Activated naive CD4-positive, alpha-beta T cell treated with anti-CD3 and anti-CD28 coated beads, Interleukin-2, amount 50 U/mL, for 72 hours (primary cell): ENCODE data around the gene KLK3. TPM values are rescaled to one million over a fixed set of nuclear protein-coding genes. Genes with fewer than 3 reads are reported as not detected.
"Not testable (repeated sequence)": the region's sequence is repeated elsewhere in the genome, so short reads cannot be mapped to it uniquely, and the experiment has no call there.

Source experiments
- ATAC-seq, 2 donors: fragments of 150-1000 bp; cut with Tn5 transposase; 2 replicates each; pipeline ENCODE4 v1.10.0; 2021; ENCODE audit warnings: mild to moderate bottlenecking in 2 of 2, moderate library complexity in 2 of 2
- DNase-seq, 2 donors: peaks; one replicate each; pipeline ENCODE4 v3.0.0; 2021 to 2022; ENCODE audit warnings: low spot score in 2 of 2
- H3K27ac Mint-ChIP-seq, 2 donors: one replicate each; pipeline ENCODE4 v1.8.0; 2022; ENCODE audit warnings: mild to moderate bottlenecking in 2 of 2, mixed read lengths in 2 of 2
- H3K36me3 Mint-ChIP-seq, 2 donors: one replicate each; pipeline ENCODE4 v1.8.0; 2022; ENCODE audit warnings: mixed read lengths in 2 of 2
- H3K9me3 Mint-ChIP-seq, 2 donors: one replicate each; pipeline ENCODE4 v1.8.0; 2022; ENCODE audit warnings: mixed read lengths in 2 of 2
- total RNA-seq, 2 donors: library from RNA; stranded (reverse); gene quantifications; one replicate each; pipeline ENCODE4 v1.2.3, GENCODE V29; 2022

KLK3 gene
- total RNA-seq, 2 donors from 2014 or later = not detected

- H3K9me3 Mint-ChIP-seq = no peaks in the 10 kb centered on the region
- no peaks in the 10 kb centered on the region for H3K36me3 Mint-ChIP-seq
- DNase-seq (no peak), ATAC-seq (no peak)
- H3K27ac Mint-ChIP-seq = no peak overlapping the region
Measured at GRCh38 chr19:50878851-50879250, 24.1 kb downstream of the KLK3 start.

- ATAC-seq = no peak
- no peaks in the 10 kb centered on the region for H3K36me3 Mint-ChIP-seq
- H3K27ac Mint-ChIP-seq = no peak overlapping the region
Measured at GRCh38 chr19:50880241-50880640, 25.5 kb downstream of the KLK3 start.

GRCh38 chr19:50882188-50882587, 27.5 kb downstream of the KLK3 start:
- Mint-ChIP-seq H3K36me3 (no peaks in the 10 kb centered on the region), H3K27ac (no peak overlapping the region), H3K9me3 (no peaks in the 10 kb centered on the region)
- DNase-seq (no peak), ATAC-seq (no peak)

More at GRCh38 chr19:50880241-50880640, 25.5 kb downstream of the KLK3 start:
- no peak for DNase-seq
- H3K9me3 Mint-ChIP-seq = no peaks in the 10 kb centered on the region

GRCh38 chr19:50889638-50890037, 34.9 kb downstream of the KLK3 start:
- Mint-ChIP-seq H3K9me3 (peaks cover 0 to 3% of the 10 kb centered on the region in 2 donors), H3K36me3 (no peaks in the 10 kb centered on the region), H3K27ac (no peak overlapping the region)
- DNase-seq = no peak
- no peak for ATAC-seq

GRCh38 chr19:50890422-50891252, 35.9 kb downstream of the KLK3 start:
- no peak for DNase-seq
- peak; percentile 33 to 61 for ATAC-seq

GRCh38 chr19:50891253-50891625, 36.5 kb downstream of the KLK3 start:
- Mint-ChIP-seq H3K27ac (no peak overlapping the region), H3K9me3 (peaks cover 0 to 3% of the 10 kb centered on the region in 2 donors), H3K36me3 (peaks cover 0 to 4% of the 10 kb centered on the region in 2 donors)
- ATAC-seq (no peak), DNase-seq (no peak)

More at GRCh38 chr19:50890422-50891252, 35.9 kb downstream of the KLK3 start:
- Mint-ChIP-seq H3K27ac (no peak overlapping the region), H3K9me3 (peaks cover 0 to 3% of the 10 kb centered on the region in 2 donors), H3K36me3 (peaks cover 0 to 4% of the 10 kb centered on the region in 2 donors)

- Mint-ChIP-seq H3K27ac (no peak overlapping the region), H3K36me3 (peaks cover 0 to 4% of the 10 kb centered on the region in 2 donors), H3K9me3 (peaks cover 0 to 3% of the 10 kb centered on the region in 2 donors)
- ATAC-seq (no peak), DNase-seq (no peak)
Measured at GRCh38 chr19:50893047-50893736, 38.5 kb downstream of the KLK3 start.

- DNase-seq (no peak), ATAC-seq (no peak)
- H3K9me3 Mint-ChIP-seq = peaks cover 0 to 3% of the 10 kb centered on the region in 2 donors
- H3K27ac Mint-ChIP-seq = no peak overlapping the region
- peaks cover 0 to 4% of the 10 kb centered on the region in 2 donors for H3K36me3 Mint-ChIP-seq
Measured at GRCh38 chr19:50894478-50895356, 40.0 kb downstream of the KLK3 start.

GRCh38 chr19:50896089-50896590, 41.4 kb downstream of the KLK3 start:
- not testable (repeated sequence) for H3K9me3 Mint-ChIP-seq, H3K36me3 Mint-ChIP-seq, DNase-seq
- peak overlapping the region in 1 of 2 donors; percentile 77 for H3K27ac Mint-ChIP-seq
- ATAC-seq = peak in 1 of 2 donors; percentile 6

GRCh38 chr19:50896591-50897190, 42.0 kb downstream of the KLK3 start:
- H3K36me3 Mint-ChIP-seq = peaks cover 0 to 4% of the 10 kb centered on the region in 2 donors
- peak overlapping the region in 1 of 2 donors; percentile 77 for H3K27ac Mint-ChIP-seq

GRCh38 chr19:50897191-50897607, 42.5 kb downstream of the KLK3 start:
- ATAC-seq = peak in 1 of 2 donors; percentile 6
- H3K9me3 Mint-ChIP-seq = peaks cover 0 to 3% of the 10 kb centered on the region in 2 donors
- no peak for DNase-seq
- no peak overlapping the region for H3K27ac Mint-ChIP-seq
- H3K36me3 Mint-ChIP-seq = peaks cover 0 to 4% of the 10 kb centered on the region in 2 donors

More at GRCh38 chr19:50896591-50897190, 42.0 kb downstream of the KLK3 start:
- peak; percentile 11 to 57 for DNase-seq
- H3K9me3 Mint-ChIP-seq = peaks cover 0 to 3% of the 10 kb centered on the region in 2 donors
- ATAC-seq = peak; percentile 96 to 99

GRCh38 chr19:50897612-50898011, 42.9 kb downstream of the KLK3 start:
- ATAC-seq = no peak

GRCh38 chr19:50898018-50898417, 43.3 kb downstream of the KLK3 start:
- H3K9me3 Mint-ChIP-seq = peaks cover 0 to 3% of the 10 kb centered on the region in 2 donors
- no peak for ATAC-seq
- H3K27ac Mint-ChIP-seq = no peak overlapping the region
- peaks cover 0 to 4% of the 10 kb centered on the region in 2 donors for H3K36me3 Mint-ChIP-seq
- no peak for DNase-seq

More at GRCh38 chr19:50897612-50898011, 42.9 kb downstream of the KLK3 start:
- peaks cover 0 to 3% of the 10 kb centered on the region in 2 donors for H3K9me3 Mint-ChIP-seq
- peaks cover 0 to 4% of the 10 kb centered on the region in 2 donors for H3K36me3 Mint-ChIP-seq
- DNase-seq = no peak
- H3K27ac Mint-ChIP-seq = no peak overlapping the region

- Mint-ChIP-seq H3K9me3 (no peaks in the 10 kb centered on the region), H3K36me3 (peaks cover 0 to 4% of the 10 kb centered on the region in 2 donors), H3K27ac (no peak overlapping the region)
- ATAC-seq (no peak), DNase-seq (no peak)
Measured at GRCh38 chr19:50899569-50899968, 44.9 kb downstream of the KLK3 start.

- no peak for DNase-seq
- Mint-ChIP-seq H3K36me3 (no peaks in the 10 kb centered on the region), H3K9me3 (no peaks in the 10 kb centered on the region), H3K27ac (no peak overlapping the region)
- ATAC-seq = no peak
Measured at GRCh38 chr19:50902640-50903039, 47.9 kb downstream of the KLK3 start.

- ATAC-seq (no peak), DNase-seq (peak in 1 of 2 donors; percentile 60)
- Mint-ChIP-seq H3K9me3 (no peaks in the 10 kb centered on the region), H3K36me3 (no peaks in the 10 kb centered on the region), H3K27ac (no peak overlapping the region)
Measured at GRCh38 chr19:50906217-50906616, 51.5 kb downstream of the KLK3 start.
